Measurements from ENCODE around the gene TEX53. TPM values are rescaled to one million over a fixed set of nuclear protein-coding genes. Genes with fewer than 3 reads are reported as not detected.

The TEX53 gene
- total RNA-seq, 1 experiment from 2014 or later = not detected

DNA sequence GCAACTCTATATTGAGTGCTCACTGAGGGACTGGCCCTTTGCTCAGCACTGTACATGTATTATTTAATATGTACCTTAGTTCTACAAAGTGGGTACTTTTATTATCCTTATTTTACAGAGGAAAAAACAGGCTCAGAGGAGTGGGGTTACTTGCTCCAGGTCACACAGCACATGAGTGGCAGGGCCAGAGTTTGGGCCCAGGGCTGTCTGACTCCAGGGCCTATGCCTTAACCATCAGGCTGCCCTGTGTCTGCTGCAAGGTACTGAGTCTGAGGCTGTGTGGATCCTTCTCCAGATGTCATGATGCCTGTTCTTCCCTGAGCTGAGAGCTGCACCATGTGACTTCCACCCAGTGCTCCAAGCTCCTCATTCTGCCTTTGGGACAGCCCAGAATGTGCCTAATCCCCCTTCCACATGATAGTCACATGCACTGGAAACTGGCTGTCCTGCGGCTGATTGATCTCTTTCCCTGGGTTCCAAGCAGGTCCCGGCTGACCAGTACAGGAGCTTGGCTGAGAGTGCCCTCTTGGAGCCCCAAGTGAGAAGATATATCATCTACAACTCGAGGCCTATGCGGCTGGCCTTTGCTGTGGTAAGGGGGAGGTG is 31.1 kb downstream of the TEX53 start:
- H3K27me3 Mint-ChIP-seq (ENCODE audit: insufficient read depth, unreplicated experiment) = no peaks in the 10 kb centered on the region
- DNase-seq = no peak
- ChIA-PET POLR2A (no interaction called here), CTCF (no interaction called here)
- H3K36me3 Mint-ChIP-seq (ENCODE audit: insufficient read depth, unreplicated experiment) = no peaks in the 10 kb centered on the region
- Histone ChIP-seq H3K4me3 (ENCODE audit: low read depth, low read length) (no peak overlapping the region), H3K27me3 (replicated peaks; ENCODE audit: control insufficient read depth, insufficient read depth, low read length) (no peaks in the 10 kb centered on the region), H3K4me1 (no peaks in the 10 kb centered on the region), H3K36me3 (ENCODE audit: control insufficient read depth, insufficient read depth, low read length) (no peaks in the 10 kb centered on the region), H3K9me3 (no peaks in the 10 kb centered on the region)
- H3K27ac Mint-ChIP-seq (ENCODE audit: unreplicated experiment) = no peak overlapping the region
- intact Hi-C loops (cut with micrococcal nuclease; ENCODE audit: unreplicated experiment) = no loop called here
- H3K4me1 Mint-ChIP-seq (ENCODE audit: low read depth, unreplicated experiment) = no peaks in the 10 kb centered on the region
- no TSS peak for BruUV-seq (replicated peaks)
- TF ChIP-seq, protein P1, sequence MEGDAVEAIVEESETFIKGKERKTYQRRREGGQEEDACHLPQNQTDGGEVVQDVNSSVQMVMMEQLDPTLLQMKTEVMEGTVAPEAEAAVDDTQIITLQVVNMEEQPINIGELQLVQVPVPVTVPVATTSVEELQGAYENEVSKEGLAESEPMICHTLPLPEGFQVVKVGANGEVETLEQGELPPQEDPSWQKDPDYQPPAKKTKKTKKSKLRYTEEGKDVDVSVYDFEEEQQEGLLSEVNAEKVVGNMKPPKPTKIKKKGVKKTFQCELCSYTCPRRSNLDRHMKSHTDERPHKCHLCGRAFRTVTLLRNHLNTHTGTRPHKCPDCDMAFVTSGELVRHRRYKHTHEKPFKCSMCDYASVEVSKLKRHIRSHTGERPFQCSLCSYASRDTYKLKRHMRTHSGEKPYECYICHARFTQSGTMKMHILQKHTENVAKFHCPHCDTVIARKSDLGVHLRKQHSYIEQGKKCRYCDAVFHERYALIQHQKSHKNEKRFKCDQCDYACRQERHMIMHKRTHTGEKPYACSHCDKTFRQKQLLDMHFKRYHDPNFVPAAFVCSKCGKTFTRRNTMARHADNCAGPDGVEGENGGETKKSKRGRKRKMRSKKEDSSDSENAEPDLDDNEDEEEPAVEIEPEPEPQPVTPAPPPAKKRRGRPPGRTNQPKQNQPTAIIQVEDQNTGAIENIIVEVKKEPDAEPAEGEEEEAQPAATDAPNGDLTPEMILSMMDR (IDR thresholded peaks at IDR 0.05; ENCODE audit: insufficient read depth in 1 of 2, low read depth in 1 of 2, low read length in 1 of 2, severe bottlenecking in 1 of 2, unreplicated experiment in 1 of 2) = no peak
- H3K4me3 Mint-ChIP-seq (ENCODE audit: unreplicated experiment) = no peak overlapping the region
- H3K9me3 Mint-ChIP-seq (ENCODE audit: unreplicated experiment) = no peaks in the 10 kb centered on the region

DNA sequence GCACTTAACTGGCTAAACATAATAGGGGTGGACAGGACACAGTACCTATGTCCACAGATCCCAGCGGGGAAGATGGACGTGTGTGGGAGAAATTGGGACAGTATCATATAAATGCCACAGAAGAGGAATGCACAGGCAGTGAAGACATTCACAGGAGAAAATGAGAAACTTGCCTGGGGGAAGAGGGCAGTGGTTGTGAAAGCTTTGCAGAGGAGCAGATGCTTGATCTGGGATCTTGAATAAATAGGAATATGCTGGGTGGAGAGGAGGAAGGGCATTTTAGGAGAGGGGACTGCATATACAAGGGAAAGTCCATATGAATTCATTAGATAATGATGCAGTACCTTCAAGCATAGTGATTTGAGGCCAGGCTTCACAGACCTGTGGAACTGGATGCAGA is 32.9 kb downstream of the TEX53 start:
- H3K36me3 Mint-ChIP-seq (ENCODE audit: insufficient read depth, unreplicated experiment) = no peaks in the 10 kb centered on the region
- no peaks in the 10 kb centered on the region for H3K36me3 ChIP-seq (ENCODE audit: control insufficient read depth, insufficient read depth, low read length)
- TF ChIP-seq, protein P1 (IDR thresholded peaks at IDR 0.05; ENCODE audit: insufficient read depth in 1 of 2, low read depth in 1 of 2, low read length in 1 of 2, severe bottlenecking in 1 of 2, unreplicated experiment in 1 of 2) = no peak
- no peak for DNase-seq
- no peak overlapping the region for H3K4me3 Mint-ChIP-seq (ENCODE audit: unreplicated experiment)
- no peak overlapping the region for H3K27ac Mint-ChIP-seq (ENCODE audit: unreplicated experiment)
- no peaks in the 10 kb centered on the region for H3K9me3 Mint-ChIP-seq (ENCODE audit: unreplicated experiment)
- intact Hi-C loops (cut with micrococcal nuclease; ENCODE audit: unreplicated experiment) = no loop called here
- no TSS peak for BruUV-seq (replicated peaks)
- ChIA-PET POLR2A (no interaction called here), CTCF (no interaction called here)
- H3K4me1 Mint-ChIP-seq (ENCODE audit: low read depth, unreplicated experiment) = no peaks in the 10 kb centered on the region
- H3K4me3 ChIP-seq (ENCODE audit: low read depth, low read length) = no peak overlapping the region
- H3K9me3 ChIP-seq = no peaks in the 10 kb centered on the region
- no peaks in the 10 kb centered on the region for H3K4me1 ChIP-seq
- no peaks in the 10 kb centered on the region for H3K27me3 ChIP-seq (replicated peaks; ENCODE audit: control insufficient read depth, insufficient read depth, low read length)
- no peaks in the 10 kb centered on the region for H3K27me3 Mint-ChIP-seq (ENCODE audit: insufficient read depth, unreplicated experiment)

DNA sequence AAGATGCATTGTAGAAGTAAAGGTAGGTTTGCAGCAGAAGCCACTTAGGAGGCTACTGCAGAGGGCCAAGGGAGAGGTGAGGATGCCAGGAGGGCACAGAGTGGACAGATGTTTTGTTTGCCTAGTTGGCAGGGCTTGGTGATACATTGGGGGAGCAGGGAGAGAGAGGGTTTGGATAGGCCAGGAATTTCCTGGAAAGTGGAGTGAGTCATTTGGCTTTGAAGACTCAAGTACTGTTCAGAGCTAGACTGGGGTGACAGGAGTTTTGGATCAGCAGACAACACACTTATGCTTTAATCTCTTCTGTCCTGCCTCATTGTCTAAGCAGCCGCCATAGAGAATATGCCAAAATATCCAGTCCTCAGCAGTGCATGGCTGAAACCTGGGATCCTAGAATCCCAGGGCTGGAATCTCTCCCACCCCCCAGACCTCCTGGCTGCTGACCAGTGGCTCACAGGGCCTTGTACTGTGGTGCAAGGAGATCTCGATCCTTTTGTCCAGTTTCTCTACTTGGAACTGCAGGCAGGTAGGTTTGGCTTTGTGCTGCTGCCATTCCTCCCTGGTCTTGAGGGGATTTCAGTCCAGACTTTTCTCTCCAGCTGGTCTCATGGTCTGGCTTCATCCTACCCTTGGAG is 35.5 kb downstream of the TEX53 start:
- Histone ChIP-seq H3K4me3 (ENCODE audit: low read depth, low read length) (no peak overlapping the region), H3K27me3 (replicated peaks; ENCODE audit: control insufficient read depth, insufficient read depth, low read length) (no peaks in the 10 kb centered on the region), H3K36me3 (ENCODE audit: control insufficient read depth, insufficient read depth, low read length) (no peaks in the 10 kb centered on the region), H3K9me3 (no peaks in the 10 kb centered on the region), H3K4me1 (no peaks in the 10 kb centered on the region)
- H3K27me3 Mint-ChIP-seq (ENCODE audit: insufficient read depth, unreplicated experiment) = no peaks in the 10 kb centered on the region
- H3K4me3 Mint-ChIP-seq (ENCODE audit: unreplicated experiment) = no peak overlapping the region
- intact Hi-C loops (cut with micrococcal nuclease; ENCODE audit: unreplicated experiment) = no loop called here
- TF ChIP-seq, protein P1 (IDR thresholded peaks at IDR 0.05; ENCODE audit: insufficient read depth in 1 of 2, low read depth in 1 of 2, low read length in 1 of 2, severe bottlenecking in 1 of 2, unreplicated experiment in 1 of 2) = no peak
- POLR2A ChIA-PET = no interaction called here
- CTCF ChIA-PET = no interaction called here
- no peak overlapping the region for H3K27ac Mint-ChIP-seq (ENCODE audit: unreplicated experiment)
- H3K4me1 Mint-ChIP-seq (ENCODE audit: low read depth, unreplicated experiment) = no peaks in the 10 kb centered on the region
- H3K9me3 Mint-ChIP-seq (ENCODE audit: unreplicated experiment) = no peaks in the 10 kb centered on the region
- H3K36me3 Mint-ChIP-seq (ENCODE audit: insufficient read depth, unreplicated experiment) = peaks cover 2% of the 10 kb centered on the region
- DNase-seq = no peak
- BruUV-seq (replicated peaks) = no TSS peak

Measured in Caco-2 (cell line).